ENCODE measurements around the gene HOGA1.

HOGA1 gene

GRCh38 chr10:97538411-97538810 lies 45.8 kb upstream of the HOGA1 start:
- H3K9me2 ChIP-seq (replicated peaks; ENCODE audit: insufficient read depth, low read length): no peaks in the 10 kb centered on the region
- no peak for DNase-seq
- TF ChIP-seq EZH2phosphoT487 (IDR thresholded peaks at IDR 0.05; ENCODE audit: low read length): no peak
- TF ChIP-seq CTCF (IDR thresholded peaks at IDR 0.05; ENCODE audit: low read length): no peak
- H3K4me3 ChIP-seq (ENCODE audit: low read length): no peak overlapping the region
- no peak overlapping the region for H3K27ac ChIP-seq (ENCODE audit: low read length)
- no peaks in the 10 kb centered on the region for H3K27me3 ChIP-seq (replicated peaks; ENCODE audit: insufficient read depth, low read length)
- H4K20me1 ChIP-seq (ENCODE audit: insufficient read depth, low read length): no peaks in the 10 kb centered on the region
- H3K4me1 ChIP-seq (ENCODE audit: low read length): no peaks in the 10 kb centered on the region
- H3K79me2 ChIP-seq (ENCODE audit: low read length): no peaks in the 10 kb centered on the region
- no peaks in the 10 kb centered on the region for H3K36me3 ChIP-seq (replicated peaks; ENCODE audit: insufficient read depth, low read length)
- no peaks in the 10 kb centered on the region for H3K9me3 ChIP-seq (replicated peaks; ENCODE audit: insufficient read depth, low read length)
- no peaks in the 10 kb centered on the region for H3F3A ChIP-seq (ENCODE audit: insufficient read depth, low read length)
- H3K9ac ChIP-seq (ENCODE audit: low read length): no peak overlapping the region
- no peak overlapping the region for H2AFZ ChIP-seq (ENCODE audit: low read length)
- H3K4me2 ChIP-seq (ENCODE audit: low read depth, low read length): no peak overlapping the region

- no peaks in the 10 kb centered on the region for H3K27me3 ChIP-seq (replicated peaks; ENCODE audit: insufficient read depth, low read length)
- no peak for DNase-seq
- H3K79me2 ChIP-seq (ENCODE audit: low read length): no peaks in the 10 kb centered on the region
- H3K27ac ChIP-seq (ENCODE audit: low read length): no peak overlapping the region
- no peaks in the 10 kb centered on the region for H4K20me1 ChIP-seq (ENCODE audit: insufficient read depth, low read length)
- H3K9me3 ChIP-seq (replicated peaks; ENCODE audit: insufficient read depth, low read length): no peaks in the 10 kb centered on the region
- no peak overlapping the region for H3K4me3 ChIP-seq (ENCODE audit: low read length)
- H3F3A ChIP-seq (ENCODE audit: insufficient read depth, low read length): no peaks in the 10 kb centered on the region
- H3K36me3 ChIP-seq (replicated peaks; ENCODE audit: insufficient read depth, low read length): no peaks in the 10 kb centered on the region
- TF ChIP-seq CTCF (IDR thresholded peaks at IDR 0.05; ENCODE audit: low read length) (no peak), EZH2 (optimal IDR thresholded peaks at IDR 0.05; ENCODE audit: low read depth, low read length) (no peak), EZH2phosphoT487 (IDR thresholded peaks at IDR 0.05; ENCODE audit: low read length) (no peak)
- no peaks in the 10 kb centered on the region for H3K9me2 ChIP-seq (replicated peaks; ENCODE audit: insufficient read depth, low read length)
- H2AFZ ChIP-seq (ENCODE audit: low read length): no peak overlapping the region
- no peak overlapping the region for H3K4me2 ChIP-seq (ENCODE audit: low read depth, low read length)
- H3K9ac ChIP-seq (ENCODE audit: low read length): no peak overlapping the region
- H3K4me1 ChIP-seq (ENCODE audit: low read length): no peaks in the 10 kb centered on the region
Measured at GRCh38 chr10:97538839-97539238, 45.4 kb upstream of the HOGA1 start.

DNA sequence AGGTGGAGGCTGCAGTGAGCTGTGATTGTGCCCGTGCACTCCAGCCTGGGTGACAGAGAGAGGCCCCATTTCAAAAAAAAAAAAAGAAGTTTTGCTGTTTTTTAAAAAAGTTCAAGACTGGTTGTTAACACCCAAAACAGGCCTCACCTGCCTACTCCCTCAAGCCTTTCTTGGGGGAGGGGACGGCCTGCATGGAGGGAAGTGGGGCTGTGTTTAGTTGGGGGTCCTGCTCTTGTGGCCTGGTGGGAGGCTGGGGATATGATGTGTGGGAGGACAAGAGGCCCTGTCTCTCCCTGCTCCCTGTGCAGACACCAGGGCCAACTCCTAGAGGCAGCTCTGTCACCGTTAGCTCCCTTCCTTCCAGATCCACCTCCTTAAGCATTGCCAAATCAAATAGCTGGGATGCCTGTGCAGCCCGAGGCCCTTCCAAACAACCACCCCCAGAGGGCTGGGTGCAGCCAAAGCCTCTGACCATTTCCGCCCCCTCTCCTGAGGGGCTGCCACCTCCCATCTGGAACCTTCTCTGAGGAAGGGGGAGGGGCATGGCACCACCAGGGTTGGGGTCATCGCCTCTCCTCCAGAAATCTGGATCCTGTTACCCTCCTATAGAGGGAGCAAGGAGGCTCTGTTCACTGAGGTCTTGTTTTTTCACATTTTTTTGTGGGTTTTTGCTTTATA lies 44.5 kb upstream of the HOGA1 start:
- no peaks in the 10 kb centered on the region for H3K27me3 ChIP-seq (replicated peaks; ENCODE audit: insufficient read depth, low read length)
- no peak overlapping the region for H2AFZ ChIP-seq (ENCODE audit: low read length)
- H3K27ac ChIP-seq (ENCODE audit: low read length): no peak overlapping the region
- no peaks in the 10 kb centered on the region for H4K20me1 ChIP-seq (ENCODE audit: insufficient read depth, low read length)
- H3K9me2 ChIP-seq (replicated peaks; ENCODE audit: insufficient read depth, low read length): no peaks in the 10 kb centered on the region
- H3F3A ChIP-seq (ENCODE audit: insufficient read depth, low read length): no peaks in the 10 kb centered on the region
- no peak overlapping the region for H3K9ac ChIP-seq (ENCODE audit: low read length)
- no peak for DNase-seq
- no peaks in the 10 kb centered on the region for H3K9me3 ChIP-seq (replicated peaks; ENCODE audit: insufficient read depth, low read length)
- no peaks in the 10 kb centered on the region for H3K36me3 ChIP-seq (replicated peaks; ENCODE audit: insufficient read depth, low read length)
- no peaks in the 10 kb centered on the region for H3K4me1 ChIP-seq (ENCODE audit: low read length)
- no peaks in the 10 kb centered on the region for H3K79me2 ChIP-seq (ENCODE audit: low read length)
- TF ChIP-seq EZH2phosphoT487 (IDR thresholded peaks at IDR 0.05; ENCODE audit: low read length) (no peak), EZH2 (optimal IDR thresholded peaks at IDR 0.05; ENCODE audit: low read depth, low read length) (no peak), CTCF (IDR thresholded peaks at IDR 0.05; ENCODE audit: low read length) (no peak)
- no peak overlapping the region for H3K4me3 ChIP-seq (ENCODE audit: low read length)
- no peak overlapping the region for H3K4me2 ChIP-seq (ENCODE audit: low read depth, low read length)
